Mesothelial cell of epicardium (in vitro differentiated cells): ENCODE results near the gene AIDA. TPM values are rescaled to one million over a fixed set of nuclear protein-coding genes. Genes with fewer than 3 reads are reported as not detected.
"Not testable (repeated sequence)": the region's sequence is repeated elsewhere in the genome, so short reads cannot be mapped to it uniquely, and the experiment has no call there.

Source experiments
- DNase-seq, 2 experiments: peaks; one replicate each; pipeline ENCODE4 v3.0.0; 2021; ENCODE audit warnings: low spot score in 2 of 2; ENCODE audit not compliant: unreplicated experiment in 2 of 2
- H3K27ac Mint-ChIP-seq: 2 replicates; pipeline ENCODE4 v1.8.0; 2021; ENCODE audit warnings: mixed read lengths
- H3K27me3 Mint-ChIP-seq: 2 replicates; pipeline ENCODE4 v1.8.0; 2021; ENCODE audit warnings: low read depth, mixed read lengths
- H3K36me3 Mint-ChIP-seq: 2 replicates; pipeline ENCODE4 v1.8.0; 2021; ENCODE audit warnings: mixed read lengths
- H3K4me1 Mint-ChIP-seq: 2 replicates; pipeline ENCODE4 v1.8.0; 2021; ENCODE audit warnings: mixed read lengths
- H3K4me3 Mint-ChIP-seq: 2 replicates; pipeline ENCODE4 v1.8.0; 2021; ENCODE audit warnings: mild to moderate bottlenecking, moderate library complexity, mixed read lengths
- H3K9me3 Mint-ChIP-seq: 2 replicates; pipeline ENCODE4 v1.8.0; 2021; ENCODE audit warnings: mixed read lengths
- CTCF ChIP-seq: fragments of 200-600 bp; sonication (generic); IDR thresholded peaks from one replicate; pipeline ENCODE4 v1.5.0; 2021; ENCODE audit warnings: antibody characterized with exemption; ENCODE audit not compliant: unreplicated experiment
- total RNA-seq: library from RNA; stranded (reverse); gene quantifications from 3 replicates; pipeline ENCODE4 v1.2.1, GENCODE V29; 2021

Gene AIDA
- total RNA-seq, 1 donor from 2014 or later = 38.6 TPM

- H3K27ac Mint-ChIP-seq = no peak overlapping the region
- no peaks in the 10 kb centered on the region for H3K36me3 Mint-ChIP-seq
- no peak overlapping the region for H3K4me3 Mint-ChIP-seq
- TF ChIP-seq CTCF = no peak
- no peaks in the 10 kb centered on the region for H3K9me3 Mint-ChIP-seq
- DNase-seq = no peak
- peaks cover 3% of the 10 kb centered on the region for H3K27me3 Mint-ChIP-seq
- peaks cover 6% of the 10 kb centered on the region for H3K4me1 Mint-ChIP-seq
Measured at GRCh38 chr1:222751255-222751654, 39.0 kb upstream of the AIDA start.

GRCh38 chr1:222750651-222751050 is 38.4 kb upstream of the AIDA start:
- H3K4me1 Mint-ChIP-seq = peaks cover 4% of the 10 kb centered on the region
- no peak for TF ChIP-seq CTCF
- DNase-seq = no peak
- no peak overlapping the region for H3K4me3 Mint-ChIP-seq
- H3K27ac Mint-ChIP-seq = no peak overlapping the region
- H3K36me3 Mint-ChIP-seq = no peaks in the 10 kb centered on the region
- peaks cover 3% of the 10 kb centered on the region for H3K27me3 Mint-ChIP-seq
- H3K9me3 Mint-ChIP-seq = no peaks in the 10 kb centered on the region

- Mint-ChIP-seq H3K27me3 (peaks cover 3% of the 10 kb centered on the region), H3K27ac (no peak overlapping the region), H3K4me1 (peaks cover 4% of the 10 kb centered on the region), H3K9me3 (no peaks in the 10 kb centered on the region), H3K4me3 (no peak overlapping the region), H3K36me3 (no peaks in the 10 kb centered on the region)
- no peak for TF ChIP-seq CTCF
- DNase-seq = no peak
Measured at GRCh38 chr1:222749927-222750326, 37.6 kb upstream of the AIDA start.

- H3K36me3 Mint-ChIP-seq, H3K9me3 Mint-ChIP-seq, H3K27me3 Mint-ChIP-seq, H3K4me1 Mint-ChIP-seq, DNase-seq, H3K27ac Mint-ChIP-seq, H3K4me3 Mint-ChIP-seq: not testable (repeated sequence)
Measured at GRCh38 chr1:222741630-222742457, 29.6 kb upstream of the AIDA start.

- Mint-ChIP-seq H3K9me3 (no peaks in the 10 kb centered on the region), H3K4me1 (no peaks in the 10 kb centered on the region), H3K27ac (no peak overlapping the region), H3K36me3 (no peaks in the 10 kb centered on the region), H3K4me3 (no peak overlapping the region), H3K27me3 (no peaks in the 10 kb centered on the region)
- TF ChIP-seq CTCF = no peak
- no peak for DNase-seq
Measured at GRCh38 chr1:222739929-222740328, 27.6 kb upstream of the AIDA start.

GRCh38 chr1:222739465-222739864 is 27.2 kb upstream of the AIDA start:
- TF ChIP-seq CTCF = no peak
- no peak for DNase-seq
- no peak overlapping the region for H3K4me3 Mint-ChIP-seq
- no peaks in the 10 kb centered on the region for H3K9me3 Mint-ChIP-seq
- H3K36me3 Mint-ChIP-seq = peaks cover 2% of the 10 kb centered on the region
- H3K4me1 Mint-ChIP-seq = no peaks in the 10 kb centered on the region
- H3K27ac Mint-ChIP-seq = no peak overlapping the region
- no peaks in the 10 kb centered on the region for H3K27me3 Mint-ChIP-seq
